HL-60 (cell line): ENCODE data around the gene CCDC66.

ENCODE experiments used
- DNase-seq, 2 experiments: peaks; one replicate each; pipeline ENCODE4 v3.0.0-alpha.2; 2010 to 2020; ENCODE audit warnings: low read depth in 1 of 2, low spot score in 1 of 2
- H3K27ac ChIP-seq: fragments of 250-450 bp; sonication (Bioruptor Pico); replicated peaks from 2 replicates; pipeline ENCODE4 v1.5.1; 2020; ENCODE audit warnings: mild to moderate bottlenecking, moderate library complexity
- H3K27me3 ChIP-seq: fragments of 250-450 bp; sonication (Bioruptor Pico); 2 replicates; pipeline ENCODE4 v1.5.1; 2021; ENCODE audit warnings: mild to moderate bottlenecking, moderate library complexity; ENCODE audit not compliant: insufficient read depth, poor library complexity, severe bottlenecking
- H3K4me3 ChIP-seq: replicated peaks from 2 replicates; pipeline ENCODE4 v1.5.1; 2011; ENCODE audit warnings: mild to moderate bottlenecking, control low read depth, low read length; ENCODE audit not compliant: insufficient read depth
- GABPA ChIP-seq: IDR thresholded peaks from 2 replicates; pipeline ENCODE4 v1.6.1; 2012; ENCODE audit warnings: low read depth
- POLR2AphosphoS5 ChIP-seq: IDR thresholded peaks from 2 replicates; pipeline ENCODE4 v1.6.1; 2012; ENCODE audit warnings: low read depth
- SPI1 ChIP-seq: IDR thresholded peaks from 2 replicates; pipeline ENCODE4 v1.6.1; 2012; ENCODE audit warnings: low read depth, mild to moderate bottlenecking, borderline replicate concordance
- TF ChIP-seq, protein P1 (sequence below): IDR thresholded peaks from one replicate; pipeline ENCODE4 v1.5.1; 2011; ENCODE audit warnings: low read length, control low read depth, inconsistent platforms; ENCODE audit not compliant: insufficient read depth
- TF ChIP-seq, protein P2 (sequence below): IDR thresholded peaks from 2 replicates; pipeline ENCODE4 v1.6.1; 2012; ENCODE audit warnings: low read depth; ENCODE audit not compliant: insufficient replicate concordance

CCDC66 gene

DNA sequence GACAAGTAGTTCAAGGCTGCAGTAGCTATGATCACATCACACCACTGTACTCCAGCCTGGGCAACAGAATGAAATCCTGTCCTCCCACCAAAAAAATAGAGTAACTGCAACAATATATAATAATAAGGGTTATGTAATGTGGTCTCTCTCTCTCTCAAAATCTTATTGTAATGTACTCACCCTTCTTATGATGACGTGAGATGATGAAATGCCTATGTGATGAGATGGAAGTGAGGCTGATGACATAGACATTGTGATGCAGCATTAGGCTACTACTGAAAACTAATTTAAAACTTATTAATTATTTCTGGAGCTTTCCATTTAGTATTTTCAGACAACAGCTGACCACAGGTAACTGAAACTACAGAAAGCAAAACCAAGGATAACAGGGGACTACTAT lies 98.7 kb downstream of the CCDC66 start:
- no peaks in the 10 kb centered on the region for H3K27me3 ChIP-seq
- DNase-seq = no peak
- H3K27ac ChIP-seq = no peak overlapping the region
- TF ChIP-seq SPI1 (no peak), GABPA (no peak)
- TF ChIP-seq, protein P1, sequence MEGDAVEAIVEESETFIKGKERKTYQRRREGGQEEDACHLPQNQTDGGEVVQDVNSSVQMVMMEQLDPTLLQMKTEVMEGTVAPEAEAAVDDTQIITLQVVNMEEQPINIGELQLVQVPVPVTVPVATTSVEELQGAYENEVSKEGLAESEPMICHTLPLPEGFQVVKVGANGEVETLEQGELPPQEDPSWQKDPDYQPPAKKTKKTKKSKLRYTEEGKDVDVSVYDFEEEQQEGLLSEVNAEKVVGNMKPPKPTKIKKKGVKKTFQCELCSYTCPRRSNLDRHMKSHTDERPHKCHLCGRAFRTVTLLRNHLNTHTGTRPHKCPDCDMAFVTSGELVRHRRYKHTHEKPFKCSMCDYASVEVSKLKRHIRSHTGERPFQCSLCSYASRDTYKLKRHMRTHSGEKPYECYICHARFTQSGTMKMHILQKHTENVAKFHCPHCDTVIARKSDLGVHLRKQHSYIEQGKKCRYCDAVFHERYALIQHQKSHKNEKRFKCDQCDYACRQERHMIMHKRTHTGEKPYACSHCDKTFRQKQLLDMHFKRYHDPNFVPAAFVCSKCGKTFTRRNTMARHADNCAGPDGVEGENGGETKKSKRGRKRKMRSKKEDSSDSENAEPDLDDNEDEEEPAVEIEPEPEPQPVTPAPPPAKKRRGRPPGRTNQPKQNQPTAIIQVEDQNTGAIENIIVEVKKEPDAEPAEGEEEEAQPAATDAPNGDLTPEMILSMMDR = no peak
- TF ChIP-seq, protein P2, sequence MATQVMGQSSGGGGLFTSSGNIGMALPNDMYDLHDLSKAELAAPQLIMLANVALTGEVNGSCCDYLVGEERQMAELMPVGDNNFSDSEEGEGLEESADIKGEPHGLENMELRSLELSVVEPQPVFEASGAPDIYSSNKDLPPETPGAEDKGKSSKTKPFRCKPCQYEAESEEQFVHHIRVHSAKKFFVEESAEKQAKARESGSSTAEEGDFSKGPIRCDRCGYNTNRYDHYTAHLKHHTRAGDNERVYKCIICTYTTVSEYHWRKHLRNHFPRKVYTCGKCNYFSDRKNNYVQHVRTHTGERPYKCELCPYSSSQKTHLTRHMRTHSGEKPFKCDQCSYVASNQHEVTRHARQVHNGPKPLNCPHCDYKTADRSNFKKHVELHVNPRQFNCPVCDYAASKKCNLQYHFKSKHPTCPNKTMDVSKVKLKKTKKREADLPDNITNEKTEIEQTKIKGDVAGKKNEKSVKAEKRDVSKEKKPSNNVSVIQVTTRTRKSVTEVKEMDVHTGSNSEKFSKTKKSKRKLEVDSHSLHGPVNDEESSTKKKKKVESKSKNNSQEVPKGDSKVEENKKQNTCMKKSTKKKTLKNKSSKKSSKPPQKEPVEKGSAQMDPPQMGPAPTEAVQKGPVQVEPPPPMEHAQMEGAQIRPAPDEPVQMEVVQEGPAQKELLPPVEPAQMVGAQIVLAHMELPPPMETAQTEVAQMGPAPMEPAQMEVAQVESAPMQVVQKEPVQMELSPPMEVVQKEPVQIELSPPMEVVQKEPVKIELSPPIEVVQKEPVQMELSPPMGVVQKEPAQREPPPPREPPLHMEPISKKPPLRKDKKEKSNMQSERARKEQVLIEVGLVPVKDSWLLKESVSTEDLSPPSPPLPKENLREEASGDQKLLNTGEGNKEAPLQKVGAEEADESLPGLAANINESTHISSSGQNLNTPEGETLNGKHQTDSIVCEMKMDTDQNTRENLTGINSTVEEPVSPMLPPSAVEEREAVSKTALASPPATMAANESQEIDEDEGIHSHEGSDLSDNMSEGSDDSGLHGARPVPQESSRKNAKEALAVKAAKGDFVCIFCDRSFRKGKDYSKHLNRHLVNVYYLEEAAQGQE = no peak
- no peak overlapping the region for H3K4me3 ChIP-seq

DNA sequence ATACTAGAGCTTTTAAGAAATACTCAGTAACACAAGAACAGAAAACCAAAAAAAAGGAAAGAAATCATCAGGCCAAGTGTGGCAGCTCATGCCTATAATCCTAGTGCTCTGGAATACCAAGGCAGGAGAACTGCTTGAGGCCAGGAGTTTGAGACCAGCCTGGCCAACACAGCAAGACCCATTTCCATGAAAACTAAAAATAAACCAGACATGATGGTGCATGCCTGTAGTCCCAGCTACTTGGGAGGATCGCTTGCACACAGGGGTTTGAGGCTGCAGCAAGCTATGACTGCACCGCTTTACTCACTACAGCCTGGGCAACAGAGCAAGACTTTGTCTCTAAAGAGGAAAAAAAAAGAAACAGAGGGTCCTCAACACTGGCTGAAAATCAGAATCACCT lies 107.8 kb downstream of the CCDC66 start:
- Histone ChIP-seq H3K27ac (no peak overlapping the region), H3K4me3 (no peak overlapping the region), H3K27me3 (no peaks in the 10 kb centered on the region)
- no peak for DNase-seq
- TF ChIP-seq, protein P2 = no peak
- TF ChIP-seq, protein P1 = no peak
- TF ChIP-seq GABPA (no peak), SPI1 (no peak), POLR2AphosphoS5 (no peak)

DNA sequence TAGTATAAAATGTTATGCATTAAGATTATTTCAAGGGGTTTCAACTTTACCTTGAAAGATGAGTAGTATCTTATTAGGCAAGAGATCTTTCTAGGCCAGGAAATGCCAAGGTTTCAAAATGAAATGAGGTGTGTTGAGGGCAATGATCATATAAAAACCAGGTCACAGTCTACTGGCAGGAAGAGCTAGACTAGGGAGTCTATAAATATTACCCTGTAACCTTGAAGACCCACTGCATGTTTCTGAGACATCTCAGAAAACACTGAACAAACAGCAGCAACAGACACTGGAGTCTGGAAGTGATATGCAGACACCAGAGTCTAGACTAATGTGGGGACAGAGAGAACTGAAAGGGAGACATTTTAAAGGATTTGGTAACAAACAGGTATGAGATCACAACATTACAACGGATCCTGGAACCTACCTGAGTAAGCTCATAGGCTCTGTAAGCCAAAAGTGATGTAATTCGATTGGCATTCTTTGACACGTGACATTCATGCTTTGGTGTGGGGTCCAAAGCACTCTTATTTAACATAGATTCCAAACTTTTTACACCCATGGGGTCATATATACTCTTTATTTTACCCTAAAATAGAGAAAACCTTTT lies 111.1 kb downstream of the CCDC66 start:
- DNase-seq = no peak
- TF ChIP-seq GABPA = no peak
- TF ChIP-seq, protein P2 = no peak
- no peak for TF ChIP-seq POLR2AphosphoS5
- TF ChIP-seq, protein P1 = no peak
- Histone ChIP-seq H3K4me3 (no peak overlapping the region), H3K27me3 (no peaks in the 10 kb centered on the region), H3K27ac (no peak overlapping the region)
